Measurements from ENCODE around the gene NTNG2.

- TF ChIP-seq POLR2A (IDR thresholded peaks at IDR 0.05) (no peak), CTCF (IDR thresholded peaks at IDR 0.05) (no peak)
These were observed 2.9 kb downstream of the NTNG2 start for GRCh38 chr9:132164604-132165362.
